H1 (cell line): ENCODE measurements around the gene TM4SF20. TPM values are rescaled to one million over a fixed set of nuclear protein-coding genes. Genes with fewer than 3 reads are reported as not detected.

Experiments
- CTCF ChIA-PET: fragments of 300-600 bp; sonication (Branson Sonifier 250); formaldehyde crosslinking; loops from one replicate; lab custom pipeline; 2021; ENCODE audit not compliant: partially characterized antibody; lab: Charles Lee
- POLR2A ChIA-PET: fragments of 300-600 bp; sonication (Branson Sonifier 250); formaldehyde crosslinking; loops from one replicate; lab custom pipeline; 2021; ENCODE audit warnings: inconsistent platforms; ENCODE audit not compliant: partially characterized antibody; lab: Charles Lee
- DNase-seq, 2 experiments: peaks; one replicate each; pipeline versions ENCODE4 v3.0.0 to v3.0.0-alpha.2; 2010 to 2022; ENCODE audit warnings: low spot score in 2 of 2, low read depth in 1 of 2, mixed read lengths in 1 of 2
- FAIRE-seq: peaks from 2 replicates; lab custom pipeline; 2011; peaks lifted over from hg19 to GRCh38; lab: Jason Lieb, UNC
- H2AFZ ChIP-seq: 2 replicates; pipeline ENCODE4 v1.8.1; 2012; ENCODE audit warnings: low read length, inconsistent platforms
- H2AK5ac ChIP-seq: 2 replicates; pipeline ENCODE4 v1.6.1; 2013; ENCODE audit warnings: low read depth, low read length
- H2BK120ac ChIP-seq: replicated peaks from 2 replicates; pipeline ENCODE3; 2013; ENCODE audit warnings: low read depth, low read length, inconsistent platforms
- H2BK12ac ChIP-seq: 2 replicates; pipeline ENCODE4 v1.6.1; 2013; ENCODE audit warnings: low read depth, low read length
- H2BK15ac ChIP-seq: 2 replicates; pipeline ENCODE4 v1.6.1; 2013; ENCODE audit warnings: low read length
- H2BK20ac ChIP-seq: 2 replicates; pipeline ENCODE4 v1.6.1; 2013; ENCODE audit warnings: low read length
- H2BK5ac ChIP-seq: 2 replicates; pipeline ENCODE4 v1.6.1; 2013; ENCODE audit warnings: low read depth, low read length
- H3K14ac ChIP-seq: 2 replicates; pipeline ENCODE4 v1.6.1; 2013; ENCODE audit warnings: inconsistent platforms; ENCODE audit not compliant: insufficient read length
- H3K18ac ChIP-seq: 2 replicates; pipeline ENCODE4 v1.6.1; 2013; ENCODE audit warnings: low read length; ENCODE audit errors: extremely low read depth
- H3K23ac ChIP-seq: 2 replicates; pipeline ENCODE4 v1.6.1; 2013; ENCODE audit warnings: inconsistent platforms; ENCODE audit not compliant: insufficient read length
- H3K23me2 ChIP-seq: 2 replicates; pipeline ENCODE4 v1.6.1; 2013; ENCODE audit warnings: low read depth, low read length
- H3K27ac ChIP-seq: 2 replicates; pipeline ENCODE4 v1.6.1; 2011; ENCODE audit warnings: low read depth, low read length, inconsistent platforms
- H3K27me3 ChIP-seq, 4 experiments: replicated peaks in 1 of 4; 1 replicate in 1 of 4; 2 replicates in 3 of 4; pipeline versions ENCODE4 v1.6.1 to v1.8.1; 2011 to 2013; ENCODE audit warnings: low read length in 3 of 4, mild to moderate bottlenecking in 3 of 4, inconsistent platforms in 2 of 4, mixed read lengths in 2 of 4, moderate library complexity in 1 of 4; ENCODE audit not compliant: control insufficient read depth in 3 of 4, insufficient read depth in 3 of 4; ENCODE audit errors: extremely low read depth in 1 of 4
- H3K36me3 ChIP-seq, 4 experiments: 2 replicates each; pipeline versions ENCODE4 v1.6.1 to v1.8.1; 2011 to 2013; ENCODE audit warnings: mild to moderate bottlenecking in 4 of 4, low read length in 3 of 4, moderate library complexity in 2 of 4, control low read depth in 1 of 4, inconsistent platforms in 1 of 4; ENCODE audit not compliant: insufficient read depth in 4 of 4, control insufficient read depth in 2 of 4
- H3K4ac ChIP-seq: replicated peaks from 2 replicates; pipeline ENCODE3; 2013; ENCODE audit warnings: low read length, low read depth, mixed read lengths, inconsistent platforms; ENCODE audit not compliant: insufficient read length
- H3K4me1 ChIP-seq, 4 experiments: replicated peaks in 1 of 4; 1 replicate in 1 of 4; 2 replicates in 3 of 4; pipeline versions ENCODE4 v1.6.1 to v1.8.1; 2011 to 2013; ENCODE audit warnings: low read length in 3 of 4, inconsistent platforms in 2 of 4, mixed read lengths in 1 of 4; ENCODE audit not compliant: insufficient read depth in 4 of 4, control insufficient read depth in 3 of 4
- H3K4me2 ChIP-seq, 2 experiments: 2 replicates each; pipeline versions ENCODE4 v1.6.1 to v1.8.1; 2011 to 2013; ENCODE audit warnings: low read depth in 2 of 2, low read length in 2 of 2, control low read depth in 1 of 2, inconsistent platforms in 1 of 2, mild to moderate bottlenecking in 1 of 2; ENCODE audit not compliant: insufficient read depth in 1 of 2
- H3K4me3 ChIP-seq, 4 experiments: fragments of 200-600, 300-600 bp in 1 of 4; sonication (generic), shearing (Covaris generic), sonication (Bioruptor Twin) in 1 of 4; 2 replicates each; pipeline versions ENCODE4 v1.5.1 to v1.8.1; 2011 to 2016; ENCODE audit warnings: low read length in 4 of 4, low read depth in 3 of 4, control low read depth in 2 of 4, inconsistent platforms in 2 of 4, mild to moderate bottlenecking in 2 of 4, mixed read lengths in 1 of 4, moderate library complexity in 1 of 4; ENCODE audit not compliant: insufficient read depth in 2 of 4; ENCODE audit errors: extremely low read depth in 1 of 4
- H3K56ac ChIP-seq: replicated peaks from 2 replicates; pipeline ENCODE3; 2013; ENCODE audit warnings: low read depth, mild to moderate bottlenecking, mixed read lengths, low read length, inconsistent platforms; ENCODE audit not compliant: insufficient read length
- H3K79me1 ChIP-seq: 2 replicates; pipeline ENCODE4 v1.6.1; 2013; ENCODE audit warnings: low read depth, low read length, control low read depth
- H3K79me2 ChIP-seq, 2 experiments: 2 replicates each; pipeline versions ENCODE4 v1.6.1 to v1.8.1; 2012 to 2013; ENCODE audit warnings: low read length in 2 of 2, mild to moderate bottlenecking in 2 of 2, inconsistent platforms in 1 of 2; ENCODE audit not compliant: insufficient read depth in 2 of 2, control insufficient read depth in 1 of 2
- H3K9ac ChIP-seq, 4 experiments: replicated peaks in 1 of 4; 1 replicate in 1 of 4; 2 replicates in 3 of 4; pipeline versions ENCODE4 v1.6.1 to v1.8.1; 2011 to 2013; ENCODE audit warnings: low read depth in 3 of 4, low read length in 3 of 4, control low read depth in 2 of 4, mild to moderate bottlenecking in 2 of 4, moderate library complexity in 2 of 4, inconsistent platforms in 1 of 4; ENCODE audit errors: extremely low read depth in 1 of 4
- H3K9me3 ChIP-seq, 2 experiments: 2 replicates each; pipeline versions ENCODE4 v1.6.1 to v1.8.1; 2012 to 2013; ENCODE audit warnings: mild to moderate bottlenecking in 2 of 2, moderate library complexity in 2 of 2, control low read depth in 1 of 2, inconsistent platforms in 1 of 2, low read depth in 1 of 2, low read length in 1 of 2, mixed read lengths in 1 of 2; ENCODE audit not compliant: insufficient read depth in 2 of 2
- H4K20me1 ChIP-seq, 2 experiments: replicated peaks in 1 of 2; 2 replicates each; pipeline versions ENCODE3 to v1.8.1; 2011 to 2013; ENCODE audit warnings: inconsistent platforms in 2 of 2, low read length in 2 of 2, mild to moderate bottlenecking in 1 of 2; ENCODE audit not compliant: insufficient read depth in 2 of 2, control insufficient read depth in 1 of 2
- H4K5ac ChIP-seq: 2 replicates; pipeline ENCODE4 v1.6.1; 2013; ENCODE audit warnings: low read length, low read depth, mixed read lengths, inconsistent platforms; ENCODE audit not compliant: insufficient read length
- H4K8ac ChIP-seq: 2 replicates; pipeline ENCODE4 v1.8.0; 2013; ENCODE audit warnings: mild to moderate bottlenecking, moderate library complexity, low read length, inconsistent platforms; ENCODE audit not compliant: insufficient read depth; ENCODE audit errors: extremely low read depth
- H4K91ac ChIP-seq: replicated peaks from 2 replicates; pipeline ENCODE3; 2013; ENCODE audit warnings: low read length, mixed read lengths, inconsistent platforms; ENCODE audit not compliant: insufficient read length
- CHD2 ChIP-seq: IDR thresholded peaks from 2 replicates; pipeline ENCODE4 v1.6.1; 2012; ENCODE audit warnings: low read length, improper control_type of control experiment
- EGR1 ChIP-seq: IDR thresholded peaks from 2 replicates; pipeline ENCODE4 v1.6.1; 2011; ENCODE audit warnings: low read depth, low read length, borderline replicate concordance
- GABPA ChIP-seq: IDR thresholded peaks from 2 replicates; pipeline ENCODE4 v1.6.1; 2011; ENCODE audit warnings: mild to moderate bottlenecking, low read length, moderate library complexity, borderline replicate concordance; ENCODE audit not compliant: insufficient read depth
- NRF1 ChIP-seq: IDR thresholded peaks from 2 replicates; pipeline ENCODE4 v1.6.1; 2011; ENCODE audit warnings: mild to moderate bottlenecking, low read depth, low read length, improper control_type of control experiment
- POU5F1 ChIP-seq: IDR thresholded peaks from 2 replicates; pipeline ENCODE4 v1.6.1; 2011; ENCODE audit warnings: low read depth, mild to moderate bottlenecking, low read length, moderate library complexity
- RFX5 ChIP-seq: IDR thresholded peaks from 2 replicates; pipeline ENCODE4 v1.6.1; 2011; ENCODE audit warnings: low read depth, low read length, improper control_type of control experiment, borderline replicate concordance
- RXRA ChIP-seq: IDR thresholded peaks from 2 replicates; pipeline ENCODE4 v1.6.1; 2011; ENCODE audit warnings: low read depth, mild to moderate bottlenecking, low read length, moderate library complexity; ENCODE audit not compliant: insufficient read depth
- WGBS, 2 experiments: shearing (Covaris generic) in 1 of 2; methylation state at CpG; one replicate each; pipeline versions ENCODE4 v1.1.6 to v1.1.7; 2013 to 2015; ENCODE audit warnings: low lambda C conversion rate in 2 of 2, mixed read lengths in 2 of 2, inconsistent platforms in 1 of 2, low coverage in 1 of 2, missing lambda C conversion rate in 1 of 2; ENCODE audit not compliant: insufficient replicate concordance in 2 of 2, insufficient coverage in 1 of 2, insufficient read length in 1 of 2; ENCODE audit errors: extremely low coverage in 1 of 2, missing lambda C conversion rate in 1 of 2; 5-methylcytosine and 5-hydroxymethylcytosine counted together
- polyA plus RNA-seq, 7 experiments: library from polyadenylated mRNA; depleted of rRNA in 3 of 7; stranded (reverse) in 5 of 7; unstranded in 2 of 7; fragments of >200 nt in 5 of 7; fragments of 200-250 nt in 2 of 7; gene quantifications; 1 replicate in 5 of 7; 2 replicates in 1 of 7; 4 replicates in 1 of 7; pipeline versions ENCODE4 v1.2.1 to v1.2.3, GENCODE V29; 2011 to 2013; ENCODE audit warnings: missing spikeins in 2 of 7, mixed read lengths in 2 of 7
- total RNA-seq: library from RNA; stranded (reverse); fragmentation: NEBNext Ultra II Directional; extraction: Animal tissue kit (Norgen Biotek cat#: 25700); gene quantifications from 2 replicates; pipeline ENCODE4 v1.2.1, GENCODE V29; 2021

TM4SF20 gene
- total and polyA plus RNA-seq, 2 of the 8 experiments (the other 6 are each of a cell fraction or from before 2014, with no cell fraction given) = not detected

- no peak overlapping the region for H2BK120ac ChIP-seq
- no peak overlapping the region for H3K27ac ChIP-seq
- no peak overlapping the region for H3K4ac ChIP-seq
- H2BK12ac ChIP-seq = no peak overlapping the region
- no peak overlapping the region for H3K4me3 ChIP-seq
- no peak overlapping the region for H3K23ac ChIP-seq
- no peak overlapping the region for H4K91ac ChIP-seq
- H3K27me3 ChIP-seq = no peaks in the 10 kb centered on the region
- H3K79me2 ChIP-seq = no peaks in the 10 kb centered on the region
- H2AK5ac ChIP-seq = no peak overlapping the region
- H2BK5ac ChIP-seq = no peak overlapping the region
- DNase-seq (no peak), FAIRE-seq (no peak)
- H4K5ac ChIP-seq = no peak overlapping the region
- no peak overlapping the region for H2BK15ac ChIP-seq
- no peaks in the 10 kb centered on the region for H3K79me1 ChIP-seq
- H4K8ac ChIP-seq = no peak overlapping the region
- no peak overlapping the region for H3K56ac ChIP-seq
- H3K36me3 ChIP-seq = peaks cover 6 to 43% (median 8%) of the 10 kb centered on the region in 4 experiments; a peak in 6 of 8 replicates
- ChIA-PET POLR2A (no interaction called here), CTCF (interaction anchor here (0.7 to 0.8 kb wide), 2 partner anchors 44 to 102 kb away, joined by 3 to 4 read pairs; no protein-coding TSS in a partner anchor)
- no peak overlapping the region for H3K14ac ChIP-seq
- no peak overlapping the region for H3K18ac ChIP-seq
- H4K20me1 ChIP-seq = peaks cover 0 to 3% of the 10 kb centered on the region in 2 experiments
- H3K9ac ChIP-seq = no peak overlapping the region
- H2BK20ac ChIP-seq = no peak overlapping the region
- H3K9me3 ChIP-seq = no peaks in the 10 kb centered on the region
- H3K4me1 ChIP-seq = no peaks in the 10 kb centered on the region
- WGBS, 2 experiments = 97% methylated on average over 2 of the region's 2 CpGs; no CpG with 5 or more reads in 1 of the 2 experiments
- H2AFZ ChIP-seq = no peak overlapping the region
- no peaks in the 10 kb centered on the region for H3K23me2 ChIP-seq
- no peak overlapping the region for H3K4me2 ChIP-seq
- TF ChIP-seq RXRA (no peak), GABPA (no peak), POU5F1 (no peak), CHD2 (no peak), EGR1 (no peak), RFX5 (no peak), NRF1 (no peak)
Observed at GRCh38 chr2:227339098-227339599, 40.0 kb downstream of the TM4SF20 start.
